NOMO-1 treated with DMSO at 0.1 percent for 48 hours (cell line): ENCODE results near the gene BTBD18.
"Not testable (repeated sequence)": the region's sequence is repeated elsewhere in the genome, so short reads cannot be mapped to it uniquely, and the experiment has no call there.

Source experiments
- DNase-seq: peaks from one replicate; lab custom pipeline; 2025; ENCODE audit not compliant: unreplicated experiment; lab: John Stamatoyannopoulos, UW

Gene BTBD18

DNA sequence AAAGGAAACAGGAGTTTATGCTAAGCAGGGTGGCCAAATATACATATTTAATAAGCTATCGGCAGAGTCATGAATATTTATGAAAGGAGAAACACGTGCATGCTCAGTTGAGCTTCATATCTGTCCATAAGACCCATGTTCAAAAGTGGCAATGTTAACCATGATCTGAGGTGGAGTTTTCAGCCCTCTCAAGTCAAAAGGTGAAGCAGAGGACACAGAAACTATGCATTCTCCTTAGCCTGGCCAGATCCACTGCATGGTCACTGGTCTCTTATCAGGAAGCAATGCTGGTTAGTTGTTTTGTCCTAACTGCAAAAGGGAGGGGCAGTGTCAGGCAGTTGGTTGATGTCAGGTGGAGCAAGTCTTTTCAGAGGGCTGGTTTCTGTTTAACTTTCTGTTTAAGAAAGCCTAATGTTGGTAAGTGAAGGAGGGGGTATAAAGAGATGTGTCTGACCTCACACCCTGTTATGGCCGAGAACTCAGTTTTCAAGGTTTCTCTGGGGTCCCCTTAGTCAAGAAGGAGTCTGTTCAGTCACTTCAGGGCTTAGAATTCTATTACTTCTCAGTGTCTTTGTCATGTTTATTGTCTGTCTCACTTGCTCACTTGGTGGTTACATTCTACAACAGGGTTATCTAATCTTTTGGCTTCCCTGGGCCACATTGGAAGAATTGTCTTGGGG, 15.9 kb downstream of the BTBD18 start:
- DNase-seq: no peak

DNA sequence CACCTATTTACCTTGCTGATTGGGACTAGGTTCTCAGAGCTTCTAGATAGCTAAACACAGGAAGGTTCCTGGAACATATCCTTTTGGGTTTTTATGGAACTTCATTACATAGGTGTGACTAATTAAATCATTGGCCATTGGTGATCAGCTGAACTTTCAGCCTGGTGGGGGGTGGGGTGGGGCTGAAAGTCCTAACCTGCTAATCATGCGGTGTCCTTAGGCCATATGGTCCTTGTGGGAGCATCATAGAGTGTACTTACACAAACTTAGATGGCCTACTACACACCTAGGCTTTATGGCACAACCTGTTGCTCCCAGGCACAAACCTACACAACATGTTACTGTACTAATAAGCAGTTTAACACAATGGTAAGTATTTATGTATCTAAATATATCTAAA, 19.0 kb downstream of the BTBD18 start:
- no peak for DNase-seq

DNA sequence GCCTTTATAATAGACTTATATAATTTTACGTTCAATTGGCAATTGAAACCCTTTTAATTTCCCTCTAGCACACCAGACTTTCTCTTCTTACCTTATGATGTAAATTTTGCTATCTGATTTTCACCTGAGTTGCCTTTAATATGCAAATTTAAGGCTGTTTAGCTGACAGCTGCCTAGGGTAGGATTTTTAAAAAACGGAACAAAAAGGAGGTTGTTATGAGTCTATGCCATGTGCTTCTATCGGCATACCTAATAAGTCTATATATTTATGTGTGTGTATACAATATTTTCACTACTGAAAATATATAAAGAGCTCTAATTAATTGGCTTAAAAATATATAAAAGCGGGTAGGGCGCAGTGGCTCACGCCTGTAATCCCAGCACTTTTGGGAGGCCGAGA, 22.1 kb downstream of the BTBD18 start:
- no peak for DNase-seq

DNA sequence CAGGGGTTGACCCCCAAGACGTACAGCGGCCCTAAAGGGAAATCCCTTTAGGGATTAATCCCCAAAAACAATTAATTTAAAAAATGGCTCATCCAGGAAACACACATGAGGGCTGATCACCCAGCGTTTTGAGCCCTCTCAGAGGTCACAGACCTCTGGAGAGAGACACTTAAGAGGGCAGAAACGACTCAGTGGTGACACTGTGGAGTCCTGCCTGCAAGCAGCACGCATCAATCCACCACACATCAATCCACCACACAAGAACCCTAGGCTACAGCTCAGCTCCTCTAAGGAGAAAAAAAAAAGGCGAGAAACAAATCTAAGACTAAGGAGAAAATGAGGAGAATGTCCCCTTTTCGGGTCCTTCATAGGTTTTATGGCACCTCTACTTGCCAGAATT, 22.8 kb downstream of the BTBD18 start:
- no peak for DNase-seq

DNA sequence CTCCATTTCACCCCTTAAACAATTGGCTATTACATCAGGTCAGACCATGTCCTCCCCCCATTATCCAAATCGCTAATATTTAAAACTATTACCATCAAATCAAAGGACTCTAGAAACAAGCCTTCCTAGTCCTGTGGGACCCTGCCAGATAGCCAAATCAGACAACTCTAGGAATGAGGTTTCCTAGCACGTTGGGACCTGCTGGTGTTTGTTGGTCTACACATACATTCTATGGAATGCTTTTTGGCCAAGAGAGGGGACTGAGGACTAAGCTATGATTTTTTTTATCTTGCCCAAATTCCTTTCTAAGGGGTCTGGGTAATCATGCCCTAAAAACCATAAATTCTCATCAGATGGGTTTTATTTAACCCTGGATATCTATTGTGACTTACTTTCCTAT, 24.4 kb downstream of the BTBD18 start:
- no peak for DNase-seq

DNA sequence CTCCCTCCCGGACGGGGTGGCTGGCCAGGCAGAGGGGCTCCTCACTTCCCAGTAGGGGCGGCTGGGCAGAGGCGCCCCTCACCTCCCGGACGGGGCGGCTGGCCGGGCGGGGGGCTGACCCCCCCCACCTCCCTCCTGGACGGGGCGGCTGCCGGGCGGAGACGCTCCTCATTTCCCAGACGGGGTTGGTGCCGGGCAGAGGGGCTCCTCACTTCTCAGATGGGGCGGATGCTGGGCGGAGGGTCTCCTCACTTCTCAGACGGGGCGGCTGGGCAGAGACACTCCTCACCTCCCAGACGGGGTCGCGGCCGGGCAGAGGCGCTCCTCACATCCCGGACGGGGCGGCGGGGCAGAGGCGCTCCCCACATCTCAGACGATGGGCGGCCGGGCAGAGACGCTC, 34.9 kb downstream of the BTBD18 start:
- DNase-seq: not testable (repeated sequence)

DNA sequence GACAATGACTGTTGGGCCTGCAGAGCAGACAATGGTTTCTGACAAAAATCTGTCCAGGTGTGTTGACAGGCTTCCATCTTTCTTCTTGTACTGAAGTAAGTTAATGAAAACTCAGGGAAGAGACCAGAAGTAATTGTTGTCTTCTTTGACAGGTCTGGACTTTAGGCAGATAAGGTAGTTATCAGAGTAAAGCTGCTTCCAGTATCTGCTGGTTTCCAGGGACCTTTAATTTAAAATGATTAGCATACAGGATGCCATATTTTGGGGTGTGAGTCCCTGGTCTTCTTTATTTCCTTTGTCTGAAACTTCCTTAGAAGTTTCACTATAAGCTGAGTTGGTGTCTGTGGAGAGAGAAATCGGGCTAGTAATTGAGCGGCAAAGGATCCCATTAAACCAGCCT, 37.8 kb downstream of the BTBD18 start:
- DNase-seq: no peak

DNA sequence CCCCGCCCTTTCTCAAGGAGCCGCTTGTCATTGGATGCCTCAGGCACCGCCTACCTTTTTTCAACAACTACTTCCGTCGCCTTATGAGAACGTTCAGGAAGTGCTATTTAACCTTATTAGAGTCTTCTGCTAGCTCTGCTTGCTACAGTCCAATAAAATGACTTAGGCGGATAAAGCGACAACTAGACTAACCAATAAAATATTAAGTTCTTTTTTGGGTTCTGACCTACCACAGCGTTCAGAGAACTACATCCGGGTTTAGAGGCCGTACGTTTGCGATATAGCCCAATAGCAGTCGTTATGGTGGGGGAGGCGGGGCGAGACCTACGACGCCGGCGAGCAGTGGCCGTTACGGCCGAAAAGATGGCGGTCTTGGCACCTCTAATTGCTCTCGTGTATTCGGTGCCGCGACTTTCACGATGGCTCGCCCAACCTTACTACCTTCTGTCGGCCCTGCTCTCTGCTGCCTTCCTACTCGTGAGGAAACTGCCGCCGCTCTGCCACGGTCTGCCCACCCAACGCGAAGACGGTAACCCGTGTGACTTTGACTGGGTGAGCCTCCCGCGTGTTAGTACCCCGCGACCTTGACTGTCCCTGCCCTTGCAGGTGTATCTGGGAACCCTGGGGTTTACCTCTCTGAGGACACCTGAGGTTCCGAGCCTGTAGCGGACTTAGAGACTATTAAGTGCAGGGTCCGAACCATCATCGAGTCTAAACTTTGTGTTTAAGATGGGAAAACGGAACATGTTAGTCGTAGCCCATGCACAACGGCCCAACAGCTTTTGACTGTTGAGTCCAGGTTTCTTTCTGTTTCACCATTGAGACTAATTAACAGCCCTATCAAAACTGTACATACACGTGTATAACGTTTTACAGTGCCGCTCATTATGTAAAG, 39.1 kb downstream of the BTBD18 start, which contains the start of gene TMX2:
TMX2 (plus strand) TSS at position 338 of the 895 bp plus-strand sequence; CDS start at position 364, 26 bp downstream.
- DNase-seq: peak; percentile 99

DNA sequence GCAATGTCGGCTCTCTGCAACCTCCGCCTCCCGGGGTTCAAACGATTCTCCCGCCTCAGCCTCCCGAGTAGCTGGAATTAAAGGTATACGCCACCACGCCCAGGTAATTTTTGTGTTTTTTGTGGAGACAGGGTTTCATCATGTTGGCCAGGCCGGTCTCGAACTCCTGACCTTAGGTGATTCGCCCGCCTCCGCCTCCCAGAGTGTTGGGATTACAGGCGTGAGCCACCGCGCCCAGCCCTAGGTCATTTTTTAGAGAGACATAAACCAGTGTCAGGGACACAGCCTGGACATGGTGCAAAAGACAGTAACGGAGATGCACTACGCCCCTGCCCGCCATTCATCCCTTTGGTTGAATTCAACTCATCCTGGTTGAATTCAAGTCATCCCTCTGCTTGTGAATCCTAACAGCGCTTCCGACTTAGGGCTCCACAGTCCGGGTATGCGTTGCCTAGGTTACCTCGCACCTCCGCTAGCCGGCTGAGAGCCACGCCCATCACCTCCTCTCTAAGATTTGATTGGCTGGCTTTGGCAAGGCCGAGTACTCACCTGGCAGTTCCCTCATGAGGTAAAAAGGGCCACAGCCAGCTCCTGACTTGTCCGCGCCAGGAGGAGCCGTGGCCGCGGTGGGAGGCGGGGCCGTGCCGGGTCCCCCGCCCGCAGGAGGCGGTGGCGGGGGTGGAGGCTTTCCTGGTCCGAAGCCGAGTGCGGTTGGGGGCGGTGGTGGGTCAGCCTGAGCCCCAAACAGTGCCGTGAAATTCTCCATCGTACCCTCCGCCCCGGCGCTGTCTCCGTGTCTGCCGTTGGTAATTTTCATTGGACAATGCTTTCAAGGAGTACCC, 40.0 kb downstream of the BTBD18 start, which contains the start of gene MED19:
MED19 (minus strand) TSS at position 802 of the 842 bp plus-strand sequence; CDS start at position 766, 36 bp downstream.
- peak; percentile 71 for DNase-seq

DNA sequence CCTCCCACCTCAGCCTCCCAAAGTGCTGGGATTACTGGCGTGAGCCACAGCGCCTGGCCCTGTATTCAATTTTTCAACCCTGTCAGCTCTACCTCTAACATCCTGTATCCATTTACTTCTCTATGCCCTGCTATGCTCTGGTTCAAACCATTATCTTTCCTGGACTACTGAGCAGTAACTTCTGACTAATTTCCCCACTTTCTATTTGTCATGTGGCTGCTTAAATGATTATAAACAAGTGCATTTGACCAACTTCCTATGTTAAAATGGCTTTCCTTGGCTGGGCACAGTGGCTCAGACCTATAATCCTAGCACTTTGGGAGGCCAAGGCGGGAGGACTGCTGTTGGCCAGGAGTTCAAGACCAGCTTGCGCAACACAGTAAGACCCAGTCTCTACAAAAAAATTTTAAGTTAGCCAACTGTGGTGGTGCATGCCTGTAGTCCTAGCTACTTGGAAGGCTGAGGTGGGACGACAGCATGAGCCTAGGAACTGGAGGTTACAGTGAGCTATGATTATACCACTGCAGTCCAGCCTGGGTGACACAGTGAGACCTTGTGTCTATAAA, 41.7 kb downstream of the BTBD18 start:
- no peak for DNase-seq

DNA sequence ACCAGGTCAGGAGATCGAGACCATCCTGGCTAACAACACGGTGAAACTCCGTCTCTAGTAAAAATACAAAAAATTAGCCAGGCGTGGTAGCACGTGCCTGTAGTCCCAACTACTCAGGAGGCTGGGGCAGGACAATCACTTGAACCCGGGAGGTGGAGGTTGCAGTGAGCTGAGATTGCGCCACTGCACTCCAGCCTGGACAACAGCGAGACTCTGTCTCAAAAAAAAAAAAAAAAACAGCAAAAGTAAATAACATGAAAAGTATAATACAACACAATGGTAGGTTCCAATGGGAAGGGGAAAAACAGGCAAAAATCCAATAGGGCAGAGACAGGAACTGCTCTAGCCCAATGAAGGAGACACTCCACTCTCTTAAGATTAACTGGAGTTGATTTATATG, 46.2 kb downstream of the BTBD18 start:
- DNase-seq: not testable (repeated sequence)

DNA sequence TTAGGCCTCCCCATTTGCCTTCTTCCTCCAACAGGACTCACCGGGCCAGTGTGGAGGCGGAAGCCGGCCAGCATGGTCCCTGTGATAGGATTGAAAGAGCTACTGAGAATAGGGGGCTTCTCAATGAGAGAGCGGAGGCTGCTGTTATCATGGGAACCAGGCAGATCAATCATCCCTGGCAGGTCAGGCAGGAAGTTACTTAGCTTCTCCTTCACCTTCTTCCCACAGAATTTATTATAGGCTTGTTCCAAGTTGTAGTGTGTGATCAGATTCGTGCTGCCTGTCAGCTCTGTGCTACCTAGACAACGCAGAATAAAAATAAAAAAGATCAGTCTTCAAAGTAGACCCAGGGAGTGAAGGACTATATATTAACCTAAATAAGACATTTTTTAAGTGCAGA, 46.7 kb downstream of the BTBD18 start:
- no peak for DNase-seq

DNA sequence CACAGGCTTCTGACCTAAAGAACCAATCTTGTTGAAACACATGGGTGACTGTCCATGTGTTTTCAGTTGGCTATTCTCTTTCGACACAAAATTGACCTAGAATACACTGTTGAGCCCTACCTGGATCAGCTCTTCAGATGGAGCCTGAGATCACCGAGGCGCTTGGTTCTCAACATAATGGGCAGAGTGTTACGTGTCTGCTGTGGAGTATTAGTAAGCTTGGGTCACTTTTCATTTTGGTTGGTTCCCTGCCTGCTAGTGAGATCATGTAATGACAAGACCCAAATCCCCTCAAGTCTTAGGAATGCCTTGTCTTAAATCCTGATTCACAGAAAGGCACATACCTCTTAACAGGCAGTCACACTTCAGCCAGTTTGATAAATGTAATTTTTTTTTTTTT, 48.3 kb downstream of the BTBD18 start:
- DNase-seq: no peak

DNA sequence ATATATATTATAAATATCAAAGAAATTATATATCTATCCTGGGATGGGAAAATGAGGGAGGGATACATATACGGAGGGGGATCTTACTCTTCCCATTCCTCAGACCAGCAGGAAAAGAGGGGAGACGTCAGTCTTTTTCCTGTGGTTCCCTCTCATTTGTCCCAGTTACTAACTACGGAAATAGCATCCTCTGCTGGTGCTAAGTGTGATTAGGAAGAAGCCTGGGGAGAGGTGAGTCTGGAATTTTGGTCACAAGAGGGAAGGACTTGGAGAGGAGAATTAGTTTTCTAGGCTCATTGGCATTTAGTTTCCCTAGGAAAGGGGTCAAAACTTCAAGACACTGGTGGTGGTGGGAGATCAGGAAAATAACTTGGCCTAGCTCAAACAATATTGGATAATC, 51.2 kb downstream of the BTBD18 start:
- DNase-seq: no peak

DNA sequence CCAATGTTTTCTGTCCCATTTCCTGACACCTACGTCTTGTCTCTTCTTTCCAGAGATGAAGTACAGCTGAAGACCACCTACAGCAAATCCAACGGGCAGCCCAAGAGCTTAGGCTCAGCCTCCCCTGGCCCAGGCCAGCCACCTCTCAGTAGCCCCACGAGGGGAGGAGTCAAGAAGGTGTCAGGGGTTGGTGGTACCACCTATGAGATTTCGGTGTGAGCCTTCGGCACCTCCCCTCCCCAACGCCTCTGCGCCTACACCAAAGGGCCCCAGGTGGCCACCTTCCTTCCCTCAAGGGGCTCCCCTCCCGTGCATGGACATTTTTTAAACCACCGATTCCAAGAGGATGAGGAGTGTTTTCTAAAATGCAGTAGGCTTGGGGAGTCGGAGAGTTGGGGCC, 51.8 kb downstream of the BTBD18 start:
- no peak for DNase-seq

DNA sequence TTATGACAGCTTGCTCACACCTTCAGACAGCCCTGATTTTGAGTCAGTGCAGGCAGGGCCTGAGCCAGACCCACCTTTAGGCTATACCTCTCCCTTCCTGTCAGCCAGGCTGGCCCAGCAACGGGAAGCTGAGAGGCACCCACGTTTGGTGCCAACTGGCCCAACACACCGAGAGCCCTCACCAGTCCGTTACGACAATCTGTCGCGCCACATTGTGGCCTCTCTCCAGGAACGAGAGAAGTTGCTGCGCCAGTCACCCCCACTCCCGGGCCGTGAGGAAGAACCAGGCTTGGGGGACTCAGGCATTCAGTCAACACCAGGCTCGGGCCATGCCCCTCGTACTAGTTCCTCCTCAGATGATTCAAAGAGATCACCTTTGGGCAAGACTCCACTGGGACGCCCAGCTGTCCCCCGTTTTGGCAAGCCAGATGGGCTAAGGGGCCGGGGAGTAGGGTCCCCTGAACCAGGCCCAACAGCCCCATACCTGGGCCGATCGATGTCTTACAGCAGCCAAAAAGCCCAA, 52.7 kb downstream of the BTBD18 start:
- DNase-seq: no peak
